Loucy (cell line): ENCODE results near the gene TRAF2.

ENCODE experiments used
- H2AFZ ChIP-seq: fragments of 200-600 bp; sonication (generic); 2 replicates; pipeline ENCODE4 v1.6.0; 2016; ENCODE audit warnings: antibody characterized with exemption, mild to moderate bottlenecking, low read length, moderate library complexity
- H3F3A ChIP-seq: fragments of 200-600 bp; 2 replicates; pipeline ENCODE4 v1.6.0; 2016; ENCODE audit warnings: antibody characterized with exemption, low read depth, mild to moderate bottlenecking
- H3K27me3 ChIP-seq: fragments of 200-600 bp; sonication (generic); 2 replicates; pipeline ENCODE4 v1.6.1; 2014; ENCODE audit warnings: low read length, mild to moderate bottlenecking; ENCODE audit not compliant: insufficient read depth, poor library complexity, severe bottlenecking
- H3K36me3 ChIP-seq: fragments of 200-600 bp; sonication (generic); 2 replicates; pipeline ENCODE4 v1.6.1; 2016; ENCODE audit warnings: low read length; ENCODE audit not compliant: insufficient read depth
- H3K4me1 ChIP-seq: fragments of 200-600 bp; sonication (generic); 2 replicates; pipeline ENCODE4 v1.5.1; 2014; ENCODE audit warnings: low read length, mild to moderate bottlenecking; ENCODE audit not compliant: insufficient read depth, poor library complexity, severe bottlenecking
- H3K4me2 ChIP-seq: fragments of 200-600 bp; sonication (generic); 2 replicates; pipeline ENCODE4 v1.6.0; 2014; ENCODE audit warnings: antibody characterized with exemption, low read length, low read depth, mild to moderate bottlenecking; ENCODE audit not compliant: poor library complexity, severe bottlenecking
- H3K4me3 ChIP-seq: fragments of 200-600 bp; sonication (generic); 2 replicates; pipeline ENCODE4 v1.5.1; 2014; ENCODE audit warnings: low read length, mild to moderate bottlenecking, mixed read lengths; ENCODE audit not compliant: poor library complexity, severe bottlenecking
- H3K79me2 ChIP-seq: fragments of 200-600 bp; sonication (generic); 2 replicates; pipeline ENCODE4 v1.6.1; 2014; ENCODE audit warnings: low read length; ENCODE audit not compliant: insufficient read depth
- H3K9ac ChIP-seq: fragments of 200-600 bp; sonication (generic); 2 replicates; pipeline ENCODE4 v1.6.0; 2014; ENCODE audit warnings: mild to moderate bottlenecking, low read depth, low read length, moderate library complexity; ENCODE audit not compliant: poor library complexity, severe bottlenecking
- H3K9me2 ChIP-seq: fragments of 200-600 bp; sonication (generic); replicated peaks from 2 replicates; pipeline ENCODE4 v1.6.1; 2016; ENCODE audit warnings: low read depth, low read length, mixed read lengths
- H3K9me3 ChIP-seq: fragments of 200-600 bp; sonication (generic); 2 replicates; pipeline ENCODE4 v1.6.1; 2014; ENCODE audit warnings: mild to moderate bottlenecking, antibody characterized with exemption, low read length, low read depth; ENCODE audit not compliant: insufficient read depth
- H4K20me1 ChIP-seq: fragments of 200-600 bp; sonication (generic); 2 replicates; pipeline ENCODE4 v1.6.0; 2014; ENCODE audit warnings: antibody characterized with exemption, low read length, mild to moderate bottlenecking; ENCODE audit not compliant: insufficient read depth, poor library complexity, severe bottlenecking
- EZH2phosphoT487 ChIP-seq: fragments of 200-600 bp; IDR thresholded peaks from 2 replicates; pipeline ENCODE4 v1.6.1; 2018; ENCODE audit warnings: antibody characterized with exemption, mild to moderate bottlenecking, moderate library complexity, borderline replicate concordance
- TF ChIP-seq, protein P1 (sequence below): fragments of 200-600 bp; sonication (generic); conservative IDR thresholded peaks from 2 replicates; pipeline ENCODE4 v1.5.1; 2014; ENCODE audit warnings: mild to moderate bottlenecking, antibody characterized with exemption, low read length

Gene TRAF2

DNA sequence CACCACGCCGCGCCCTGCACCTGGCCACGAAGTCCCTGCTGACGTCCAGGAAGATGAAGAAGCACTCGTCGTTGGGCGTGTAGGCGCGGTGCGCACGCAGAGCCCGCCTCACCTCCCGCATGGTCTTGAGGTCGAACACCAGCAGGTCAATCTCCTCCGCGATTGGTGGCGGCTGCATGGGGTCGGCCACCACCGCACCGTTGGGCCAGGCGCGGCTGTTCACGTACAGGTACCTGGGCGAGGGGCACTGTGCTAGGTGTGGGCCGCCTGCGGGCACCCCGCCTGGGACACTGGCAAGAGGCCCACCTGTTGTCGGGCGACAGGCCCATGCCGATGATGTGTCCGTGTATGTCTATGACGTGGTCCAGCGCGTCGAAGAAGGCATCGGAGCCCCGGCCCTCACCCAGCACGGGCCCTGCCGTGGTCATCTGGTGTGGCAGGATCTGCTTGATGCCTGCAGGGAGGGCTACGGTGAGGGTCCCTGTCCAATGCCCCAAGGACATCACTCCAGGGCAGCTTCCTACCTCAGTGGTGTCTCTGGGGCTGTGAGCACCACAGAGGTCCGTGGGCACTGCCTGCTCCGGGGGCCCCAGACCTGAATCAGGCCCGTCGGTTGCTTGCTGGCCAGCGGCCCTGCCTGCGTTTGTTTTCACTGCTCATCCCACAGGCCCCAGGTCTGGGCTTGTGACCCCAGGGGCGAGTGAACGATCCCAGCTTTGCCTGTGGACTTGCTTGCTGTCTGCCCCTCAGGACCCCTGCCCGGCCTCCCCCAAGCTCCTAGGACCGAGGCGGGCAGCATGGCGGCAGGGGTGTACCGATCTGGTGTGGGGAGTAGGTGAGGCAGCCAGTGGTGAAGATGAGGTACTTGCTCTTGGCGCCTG is 55.2 kb downstream of the TRAF2 start:
- Histone ChIP-seq H3K36me3 (peaks cover 24% of the 10 kb centered on the region; the same call in 1 of the 2 replicates), H3K9me2 (no peaks in the 10 kb centered on the region), H3K4me3 (no peak overlapping the region), H3K9me3 (no peaks in the 10 kb centered on the region), H3K4me1 (peaks cover 12% of the 10 kb centered on the region), H2AFZ (no peak overlapping the region), H3K79me2 (peaks cover 26% of the 10 kb centered on the region), H4K20me1 (peaks cover 29% of the 10 kb centered on the region), H3F3A (no peaks in the 10 kb centered on the region), H3K4me2 (no peak overlapping the region), H3K27me3 (no peaks in the 10 kb centered on the region), H3K9ac (no peak overlapping the region)
- no peak for TF ChIP-seq EZH2phosphoT487
- TF ChIP-seq, protein P1, sequence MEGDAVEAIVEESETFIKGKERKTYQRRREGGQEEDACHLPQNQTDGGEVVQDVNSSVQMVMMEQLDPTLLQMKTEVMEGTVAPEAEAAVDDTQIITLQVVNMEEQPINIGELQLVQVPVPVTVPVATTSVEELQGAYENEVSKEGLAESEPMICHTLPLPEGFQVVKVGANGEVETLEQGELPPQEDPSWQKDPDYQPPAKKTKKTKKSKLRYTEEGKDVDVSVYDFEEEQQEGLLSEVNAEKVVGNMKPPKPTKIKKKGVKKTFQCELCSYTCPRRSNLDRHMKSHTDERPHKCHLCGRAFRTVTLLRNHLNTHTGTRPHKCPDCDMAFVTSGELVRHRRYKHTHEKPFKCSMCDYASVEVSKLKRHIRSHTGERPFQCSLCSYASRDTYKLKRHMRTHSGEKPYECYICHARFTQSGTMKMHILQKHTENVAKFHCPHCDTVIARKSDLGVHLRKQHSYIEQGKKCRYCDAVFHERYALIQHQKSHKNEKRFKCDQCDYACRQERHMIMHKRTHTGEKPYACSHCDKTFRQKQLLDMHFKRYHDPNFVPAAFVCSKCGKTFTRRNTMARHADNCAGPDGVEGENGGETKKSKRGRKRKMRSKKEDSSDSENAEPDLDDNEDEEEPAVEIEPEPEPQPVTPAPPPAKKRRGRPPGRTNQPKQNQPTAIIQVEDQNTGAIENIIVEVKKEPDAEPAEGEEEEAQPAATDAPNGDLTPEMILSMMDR = no peak

GRCh38 chr9:136942112-136942880 is 56.0 kb downstream of the TRAF2 start:
- Histone ChIP-seq H3K9me2 (no peaks in the 10 kb centered on the region), H3K4me1 (peaks cover 12% of the 10 kb centered on the region), H3F3A (no peaks in the 10 kb centered on the region), H3K27me3 (no peaks in the 10 kb centered on the region), H3K9me3 (no peaks in the 10 kb centered on the region), H4K20me1 (peaks cover 29% of the 10 kb centered on the region), H2AFZ (no peak overlapping the region), H3K9ac (no peak overlapping the region), H3K79me2 (peaks cover 26% of the 10 kb centered on the region), H3K4me2 (peak overlapping the region; percentile 94), H3K36me3 (peaks cover 24% of the 10 kb centered on the region; the same call in 1 of the 2 replicates), H3K4me3 (peak overlapping the region; percentile 98)
- TF ChIP-seq, protein P1 = no peak

GRCh38 chr9:136942881-136943230 is 56.5 kb downstream of the TRAF2 start:
- H3F3A ChIP-seq = no peaks in the 10 kb centered on the region
- H3K27me3 ChIP-seq = no peaks in the 10 kb centered on the region
- peaks cover 26% of the 10 kb centered on the region for H3K79me2 ChIP-seq
- H4K20me1 ChIP-seq = peaks cover 29% of the 10 kb centered on the region
- peak overlapping the region; percentile 95 for H3K9ac ChIP-seq
- H3K9me2 ChIP-seq = no peaks in the 10 kb centered on the region
- H3K4me2 ChIP-seq = peak overlapping the region; percentile 94
- H3K36me3 ChIP-seq = peaks cover 24% of the 10 kb centered on the region; the same call in 1 of the 2 replicates
- H3K9me3 ChIP-seq = no peaks in the 10 kb centered on the region
- peak overlapping the region; percentile 98 for H3K4me3 ChIP-seq
- no peak overlapping the region for H2AFZ ChIP-seq
- TF ChIP-seq, protein P1 = no peak
- no peak for TF ChIP-seq EZH2phosphoT487
- H3K4me1 ChIP-seq = peaks cover 12% of the 10 kb centered on the region
